ENCODE measurements around the gene RINL.

DNA sequence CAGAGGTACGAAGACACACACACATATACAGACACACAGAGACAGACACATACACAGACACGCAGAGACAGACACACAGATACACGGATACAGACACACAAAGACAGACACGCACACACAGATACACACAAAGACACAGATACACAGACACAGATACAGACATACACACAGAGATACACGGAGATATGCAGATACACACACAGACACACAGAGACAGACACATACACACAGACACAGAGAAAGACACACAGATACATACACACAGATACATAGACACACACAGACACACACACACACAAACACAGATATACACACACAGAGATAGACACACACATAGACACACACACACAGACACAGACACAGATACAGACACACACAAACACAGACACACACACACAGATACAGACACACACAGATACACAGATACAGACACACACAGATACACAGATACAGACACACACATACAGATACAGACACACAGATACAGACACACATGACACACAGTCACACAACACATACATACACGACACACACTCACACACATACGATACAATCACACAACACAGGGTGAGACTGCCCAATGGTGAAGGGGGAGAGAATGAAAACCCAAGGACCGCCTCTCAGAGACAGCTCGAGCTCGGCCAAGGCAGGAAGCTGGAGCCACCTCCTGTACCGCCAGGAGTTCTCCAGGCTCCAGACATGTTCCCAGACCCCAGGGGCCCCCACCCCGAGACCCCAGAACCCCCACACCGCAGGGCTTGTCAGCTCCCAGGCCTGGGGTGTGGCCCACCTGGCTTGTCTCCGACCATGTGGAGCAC is 42.7 kb upstream of the RINL start:
- no peak for TF ChIP-seq TCF12 (IDR thresholded peaks at IDR 0.05; ENCODE audit: low read depth)
- TF ChIP-seq RAD21 (IDR thresholded peaks at IDR 0.05; ENCODE audit: low read depth), result no peak
- TF ChIP-seq, protein P1, sequence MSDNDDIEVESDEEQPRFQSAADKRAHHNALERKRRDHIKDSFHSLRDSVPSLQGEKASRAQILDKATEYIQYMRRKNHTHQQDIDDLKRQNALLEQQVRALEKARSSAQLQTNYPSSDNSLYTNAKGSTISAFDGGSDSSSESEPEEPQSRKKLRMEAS (IDR thresholded peaks at IDR 0.05), result no peak

All from Ishikawa (cell line).